GM06990 (cell line): ENCODE measurements around the gene GNAQ.
"Not testable (repeated sequence)": the region's sequence is repeated elsewhere in the genome, so short reads cannot be mapped to it uniquely, and the experiment has no call there.

Experiments
- DNase-seq: peaks from one replicate; pipeline ENCODE4 v3.0.0-alpha.2; 2011; ENCODE audit not compliant: insufficient read length; ENCODE audit errors: extremely low read depth
- H3K27me3 ChIP-seq: replicated peaks from 2 replicates; pipeline ENCODE4 v1.6.0; 2011; ENCODE audit warnings: low read length; ENCODE audit not compliant: control insufficient read depth, insufficient read depth
- H3K36me3 ChIP-seq: 2 replicates; pipeline ENCODE4 v1.5.1; 2011; ENCODE audit warnings: low read length; ENCODE audit not compliant: control insufficient read depth, insufficient read depth
- H3K4me3 ChIP-seq: replicated peaks from 2 replicates; pipeline ENCODE4 v1.5.1; 2011; ENCODE audit warnings: low read depth, mild to moderate bottlenecking, control low read depth, low read length
- CTCF ChIP-seq: IDR thresholded peaks from 2 replicates; pipeline ENCODE4 v1.5.1; 2011; ENCODE audit warnings: low read length, control low read depth, mild to moderate bottlenecking, inconsistent platforms; ENCODE audit not compliant: insufficient read depth, poor library complexity, severe bottlenecking

The GNAQ gene

GRCh38 chr9:77864211-77864889, 167.3 kb downstream of the GNAQ start:
- Histone ChIP-seq H3K4me3 (no peak overlapping the region), H3K36me3 (no peaks in the 10 kb centered on the region), H3K27me3 (no peaks in the 10 kb centered on the region; the same call in 1 of the 2 replicates)
- peak; percentile 31 for TF ChIP-seq CTCF
- DNase-seq: peak; percentile 34

DNA sequence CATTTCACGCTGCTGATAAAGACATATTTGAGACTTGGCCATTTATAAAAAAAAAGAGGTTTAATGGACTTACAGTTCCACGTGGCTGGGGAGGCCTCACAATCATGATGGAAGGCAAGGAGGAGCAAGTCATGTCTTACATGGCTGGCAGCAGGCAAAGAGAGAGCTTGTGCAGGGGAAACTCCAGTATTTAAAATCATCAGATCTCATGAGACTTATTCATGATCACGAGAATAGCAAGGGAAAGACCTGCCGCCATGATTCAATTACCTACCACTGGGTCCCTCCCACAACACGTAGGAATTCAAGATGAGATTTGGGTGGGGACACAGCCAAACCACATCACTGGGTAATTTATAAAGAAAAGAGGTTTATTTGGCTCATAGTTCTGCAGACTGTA, 168.0 kb downstream of the GNAQ start:
- not testable (repeated sequence) for DNase-seq, H3K27me3 ChIP-seq, H3K36me3 ChIP-seq, H3K4me3 ChIP-seq

GRCh38 chr9:77860953-77861352, 170.7 kb downstream of the GNAQ start:
- H3K36me3 ChIP-seq, DNase-seq, H3K27me3 ChIP-seq, H3K4me3 ChIP-seq: not testable (repeated sequence)

GRCh38 chr9:77857513-77858259, 173.9 kb downstream of the GNAQ start:
- Histone ChIP-seq H3K36me3 (no peaks in the 10 kb centered on the region), H3K4me3 (no peak overlapping the region)
- no peak for TF ChIP-seq CTCF

DNA sequence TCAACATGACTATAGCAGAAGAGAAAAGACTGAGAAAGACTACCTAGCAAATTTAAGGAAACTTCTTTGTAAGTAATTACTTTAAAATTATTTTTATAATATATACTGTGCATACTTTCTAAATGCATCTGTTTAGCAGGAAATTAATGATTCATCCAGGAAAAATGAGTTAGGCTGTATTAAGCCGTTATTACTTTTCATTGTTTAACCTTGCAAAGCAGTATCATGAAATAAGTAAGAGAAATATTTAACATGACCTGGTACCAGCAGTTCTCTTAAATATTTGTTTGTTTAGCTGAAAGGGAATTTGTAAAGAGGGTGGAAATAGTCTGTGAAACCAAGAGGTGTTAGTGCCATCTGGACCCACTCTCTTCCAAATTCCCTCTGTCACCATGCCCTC, 175.0 kb downstream of the GNAQ start:
- DNase-seq: no peak
- no peaks in the 10 kb centered on the region for H3K36me3 ChIP-seq
- TF ChIP-seq CTCF: no peak
- H3K4me3 ChIP-seq: no peak overlapping the region
- H3K27me3 ChIP-seq: no peaks in the 10 kb centered on the region

More at GRCh38 chr9:77857513-77858259, 173.9 kb downstream of the GNAQ start:
- H3K27me3 ChIP-seq: no peaks in the 10 kb centered on the region; the same call in 1 of the 2 replicates
- DNase-seq: no peak

GRCh38 chr9:77854916-77855311, 176.7 kb downstream of the GNAQ start:
- no peaks in the 10 kb centered on the region for H3K27me3 ChIP-seq
- H3K4me3 ChIP-seq: no peak overlapping the region
- no peaks in the 10 kb centered on the region for H3K36me3 ChIP-seq
- no peak for DNase-seq
- TF ChIP-seq CTCF: no peak
